Spinal cord (tissue), 10 donors: Measurements from ENCODE around the gene FRMD4A. TPM values are rescaled to one million over a fixed set of nuclear protein-coding genes. Genes with fewer than 3 reads are reported as not detected.

ENCODE experiments used
- DNase-seq, 6 donors: peaks; one replicate each; pipeline versions ENCODE4 v3.0.0 to v3.0.0-alpha.2; 2013 to 2015; ENCODE audit warnings: low spot score in 6 of 6, low read depth in 4 of 6
- H3K27ac ChIP-seq: one replicate; pipeline ENCODE4 v1.5.1; 2013; ENCODE audit warnings: low read depth, low read length, control low read depth
- H3K27me3 ChIP-seq: one replicate; pipeline ENCODE4 v1.6.1; 2013; ENCODE audit warnings: low read length; ENCODE audit not compliant: control insufficient read depth, insufficient read depth
- H3K36me3 ChIP-seq: one replicate; pipeline ENCODE4 v1.6.1; 2013; ENCODE audit warnings: low read length; ENCODE audit not compliant: control insufficient read depth, insufficient read depth
- H3K4me1 ChIP-seq: one replicate; pipeline ENCODE4 v1.6.1; 2013; ENCODE audit warnings: low read length; ENCODE audit not compliant: control insufficient read depth, insufficient read depth
- H3K4me3 ChIP-seq: one replicate; pipeline ENCODE4 v1.5.1; 2013; ENCODE audit warnings: low read depth, low read length, control low read depth
- H3K9me3 ChIP-seq: one replicate; pipeline ENCODE4 v1.6.1; 2013; ENCODE audit warnings: low read length; ENCODE audit not compliant: control insufficient read depth, insufficient read depth
- whole genome bisulfite sequencing: methylation state at CpG from one replicate; pipeline ENCODE4 v1.1.5; 2013; ENCODE audit warnings: missing lambda C conversion rate; ENCODE audit not compliant: insufficient coverage; 5-methylcytosine and 5-hydroxymethylcytosine counted together
- polyA plus RNA-seq, 2 donors: library from polyadenylated mRNA; unstranded; fragments of 120-200 nt; gene quantifications; one replicate each; pipeline ENCODE4 v1.2.1, GENCODE V29; 2013; ENCODE audit not compliant: insufficient read length in 2 of 2
- total RNA-seq, 2 donors: library from RNA; depleted of rRNA in 1 of 2; stranded (reverse); fragments of 120-200 nt in 1 of 2; fragments of >200 nt in 1 of 2; gene quantifications; one replicate each; pipeline versions ENCODE4 v1.2.3 to v1.2.4, GENCODE V29; 2013 to 2014
- donor health status: healthy.

FRMD4A gene
- total and polyA plus RNA-seq, 4 donors: 75.4 to 97.8 (median 91.8) TPM

DNA sequence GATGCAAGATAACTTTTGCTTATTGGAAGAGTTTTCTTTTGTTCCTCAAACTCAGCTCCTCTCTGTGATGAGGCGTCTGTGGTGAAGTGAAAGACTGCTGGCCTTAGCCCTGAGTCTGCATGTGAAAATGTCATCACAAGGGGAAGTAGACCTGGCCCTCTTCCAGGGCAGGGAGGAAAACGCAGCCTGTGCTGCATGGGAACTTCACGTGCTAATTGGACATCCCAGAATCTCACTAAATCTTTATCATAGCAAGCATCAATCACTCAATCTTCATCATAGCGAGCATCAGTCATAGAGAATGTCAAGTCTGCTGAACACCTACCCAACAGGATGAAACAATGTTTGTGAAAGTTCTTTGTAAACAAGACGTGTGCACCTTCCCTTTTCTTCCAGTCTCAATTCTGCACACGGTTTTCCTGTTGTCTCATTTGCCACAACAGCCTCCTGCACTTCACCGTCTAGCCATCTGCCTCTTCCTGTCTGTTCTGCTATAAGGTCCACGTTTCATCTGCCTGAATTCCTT lies 314.6 kb downstream of the FRMD4A start:
- WGBS: 47% methylated on average over 5 of the region's 8 CpGs
- no peak overlapping the region for H3K27ac ChIP-seq

DNA sequence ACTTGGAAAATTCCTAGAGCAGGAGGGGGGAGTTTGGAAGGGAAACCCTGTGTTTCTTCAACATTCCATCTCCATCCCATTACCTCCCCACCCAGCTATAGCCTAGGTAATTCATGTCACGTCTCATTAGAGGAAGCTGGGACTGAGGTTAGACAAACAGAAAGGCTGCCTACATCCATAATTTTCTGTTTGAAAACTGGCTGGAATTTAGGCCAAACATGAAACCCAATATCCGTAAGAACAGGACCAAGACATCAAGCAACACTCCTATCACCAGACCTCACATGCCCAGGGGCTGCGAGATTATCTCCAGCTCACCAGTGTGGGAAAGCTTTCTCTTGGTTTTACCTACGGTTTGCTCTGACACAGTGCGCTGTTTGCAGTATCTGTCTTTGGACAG lies 316.3 kb downstream of the FRMD4A start:
- WGBS: 96% methylated on average over 2 of the region's 5 CpGs
- Histone ChIP-seq H3K9me3 (no peaks in the 10 kb centered on the region), H3K27me3 (no peaks in the 10 kb centered on the region), H3K27ac (no peak overlapping the region), H3K4me3 (no peak overlapping the region), H3K4me1 (peaks cover 16% of the 10 kb centered on the region), H3K36me3 (no peaks in the 10 kb centered on the region)
- DNase-seq: no peak

More for the DNA sequence above, 314.6 kb downstream of the FRMD4A start:
- peaks cover 16% of the 10 kb centered on the region for H3K4me1 ChIP-seq
- no peaks in the 10 kb centered on the region for H3K9me3 ChIP-seq
- H3K27me3 ChIP-seq: no peaks in the 10 kb centered on the region
- H3K4me3 ChIP-seq: no peak overlapping the region
- DNase-seq: peak in 1 of 6 donors; percentile 61
- H3K36me3 ChIP-seq: no peaks in the 10 kb centered on the region

DNA sequence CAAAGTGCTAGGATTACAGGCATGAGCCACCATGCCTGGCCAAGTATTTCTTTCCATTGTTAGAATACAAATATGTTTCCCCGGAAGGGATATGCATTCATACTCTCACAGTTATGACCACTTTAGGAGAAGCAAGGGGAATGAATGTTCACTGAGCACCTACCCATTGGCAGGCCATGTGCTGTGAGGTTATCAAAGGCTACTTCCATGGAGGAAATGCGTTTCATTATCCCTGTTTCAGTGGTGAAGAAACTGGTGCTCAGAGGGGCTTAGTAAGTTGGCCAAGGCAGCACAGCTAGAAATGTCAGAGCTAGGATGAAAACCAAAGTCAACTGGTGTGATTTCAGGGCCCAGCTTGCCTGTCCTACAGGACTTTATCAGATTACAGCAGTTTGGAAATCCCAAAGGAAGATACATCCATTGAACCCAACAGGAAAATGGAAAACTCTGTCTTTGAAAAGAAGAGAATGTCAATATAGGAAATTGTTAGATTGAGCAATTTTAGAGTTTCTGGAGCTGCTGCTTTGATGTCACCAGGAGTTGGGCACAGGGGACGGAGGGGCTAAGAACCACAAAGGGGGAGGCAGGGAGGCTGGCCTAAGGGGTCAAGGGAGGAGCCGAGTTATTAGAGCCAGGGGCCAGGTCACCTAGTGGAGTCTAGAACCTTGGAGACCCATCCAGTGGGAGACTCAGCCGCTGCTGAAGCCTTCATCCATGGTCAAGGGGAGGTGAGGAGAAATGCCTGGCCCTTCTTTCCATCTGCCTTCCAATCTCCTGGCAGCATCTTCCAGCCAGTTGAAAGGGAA lies 319.8 kb downstream of the FRMD4A start:
- Histone ChIP-seq H3K27ac (peak overlapping the region; percentile 84), H3K4me1 (peaks cover 22% of the 10 kb centered on the region), H3K36me3 (no peaks in the 10 kb centered on the region), H3K27me3 (no peaks in the 10 kb centered on the region), H3K9me3 (no peaks in the 10 kb centered on the region), H3K4me3 (no peak overlapping the region)
- WGBS: 97% methylated on average over 4 of the region's 5 CpGs
- no peak for DNase-seq

DNA sequence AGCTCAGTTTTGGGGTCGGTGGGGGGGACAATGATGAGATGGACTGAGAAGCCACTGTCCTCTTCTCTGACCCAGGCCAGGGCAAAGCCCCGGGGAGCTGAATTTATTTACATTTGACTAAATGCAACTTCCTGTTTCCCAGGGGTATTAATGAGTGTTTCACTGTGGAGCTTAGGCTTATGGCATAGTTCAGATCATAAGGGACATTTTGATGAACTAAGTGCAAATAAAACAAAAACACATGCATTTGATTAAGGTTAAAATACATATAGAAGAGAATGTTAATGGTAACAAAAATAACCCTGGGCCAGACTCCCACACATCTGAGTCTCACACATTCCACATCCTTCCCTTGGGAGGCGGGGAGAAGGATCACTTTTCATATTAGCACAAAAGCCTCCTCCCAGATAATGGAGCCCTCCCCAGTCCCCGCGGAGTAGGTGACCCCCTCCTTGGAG lies 320.6 kb downstream of the FRMD4A start:
- H3K36me3 ChIP-seq: no peaks in the 10 kb centered on the region
- H3K4me1 ChIP-seq: peaks cover 22% of the 10 kb centered on the region
- H3K9me3 ChIP-seq: no peaks in the 10 kb centered on the region
- H3K27ac ChIP-seq: peak overlapping the region; percentile 84
- WGBS: 0% methylated on average over 1 of the region's 5 CpGs
- DNase-seq: peak in 1 of 6 donors; percentile 63
- peak overlapping the region; percentile 26 for H3K4me3 ChIP-seq
- no peaks in the 10 kb centered on the region for H3K27me3 ChIP-seq

DNA sequence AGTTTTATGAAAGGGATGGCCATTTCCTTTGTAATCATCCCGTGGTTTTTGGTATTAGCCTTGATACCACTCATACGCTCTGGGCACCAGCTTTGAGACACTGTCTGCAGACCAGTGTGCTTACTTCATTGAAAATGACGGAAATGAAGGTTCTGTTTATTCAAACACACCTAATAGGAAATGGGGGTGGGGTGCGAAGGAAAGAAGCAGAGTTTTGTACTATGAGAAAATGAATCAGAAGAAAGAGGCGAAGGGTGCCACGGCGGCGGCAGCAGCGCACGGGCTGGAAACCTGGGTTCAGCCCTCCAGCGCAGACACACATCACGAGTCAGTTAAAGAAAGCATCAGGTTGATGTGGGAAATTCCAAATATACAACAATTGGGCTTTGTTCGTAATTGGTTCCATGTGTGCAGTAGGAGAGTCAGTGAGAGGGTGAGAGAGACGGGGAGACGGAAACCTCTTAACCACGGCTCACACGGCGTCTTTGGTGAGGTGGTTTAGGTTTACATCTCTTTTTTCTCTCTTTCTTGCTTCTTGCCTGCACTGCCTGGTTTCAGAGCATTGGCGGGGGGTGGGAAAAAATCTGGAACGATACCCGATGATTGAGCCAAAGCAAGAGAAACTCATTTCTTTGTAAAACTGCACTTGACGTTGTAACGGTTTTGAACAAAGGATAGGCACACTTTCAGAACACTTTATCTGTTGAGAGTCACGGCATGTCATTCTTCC lies 321.2 kb downstream of the FRMD4A start:
- peak in 2 of 6 donors; percentile 60 to 68 for DNase-seq
- peak overlapping the region; percentile 84 for H3K27ac ChIP-seq
- H3K9me3 ChIP-seq: no peaks in the 10 kb centered on the region
- no peaks in the 10 kb centered on the region for H3K36me3 ChIP-seq
- peak overlapping the region; percentile 26 for H3K4me3 ChIP-seq
- H3K4me1 ChIP-seq: peaks cover 22% of the 10 kb centered on the region
- 18% methylated on average over 11 of the region's 24 CpGs for WGBS
- H3K27me3 ChIP-seq: no peaks in the 10 kb centered on the region

DNA sequence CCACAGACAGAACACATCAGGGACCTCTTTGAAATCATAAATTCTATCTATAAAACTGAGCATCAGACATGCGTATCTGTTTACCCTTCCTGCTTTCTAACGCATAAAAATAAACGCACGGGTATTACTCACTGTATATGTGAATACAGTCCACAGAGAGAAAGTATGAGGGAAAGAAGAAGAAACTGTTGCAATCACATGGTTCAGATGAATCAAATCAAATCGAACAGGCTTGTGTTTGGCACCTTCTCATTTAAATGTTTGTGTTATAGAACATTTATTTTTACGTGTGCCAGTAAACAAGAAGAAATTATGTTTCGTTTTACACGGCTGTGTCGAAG lies 322.0 kb downstream of the FRMD4A start:
- DNase-seq: no peak
- Histone ChIP-seq H3K4me3 (peak overlapping the region; percentile 49), H3K9me3 (no peaks in the 10 kb centered on the region), H3K36me3 (no peaks in the 10 kb centered on the region), H3K27me3 (no peaks in the 10 kb centered on the region), H3K27ac (peak overlapping the region; percentile 84), H3K4me1 (peaks cover 22% of the 10 kb centered on the region)
- WGBS: 100% methylated on average over 1 of the region's 9 CpGs

DNA sequence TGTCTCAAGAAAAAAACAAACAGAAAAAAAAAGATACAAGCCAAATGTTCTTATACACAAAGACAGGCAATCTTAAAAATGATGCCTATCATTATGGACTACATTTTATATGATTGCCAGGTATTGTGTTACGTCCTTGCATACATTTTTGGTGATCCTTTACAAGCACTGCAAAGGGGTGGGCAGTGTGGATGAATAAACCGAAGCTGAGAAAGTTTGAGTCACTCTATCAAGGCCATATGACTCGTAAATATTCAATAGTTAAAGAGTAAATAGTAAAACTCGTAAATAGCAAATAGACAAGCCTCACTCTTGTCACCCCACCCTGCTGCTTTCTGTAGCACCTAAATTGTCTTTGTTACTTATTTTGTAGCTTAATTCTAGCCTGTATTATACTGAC lies 326.2 kb downstream of the FRMD4A start:
- Histone ChIP-seq H3K27ac (no peak overlapping the region), H3K9me3 (no peaks in the 10 kb centered on the region), H3K36me3 (peaks cover 5% of the 10 kb centered on the region), H3K4me1 (peaks cover 14% of the 10 kb centered on the region), H3K4me3 (no peak overlapping the region), H3K27me3 (no peaks in the 10 kb centered on the region)
- WGBS: 80% methylated on average over 1 of the region's 4 CpGs
- no peak for DNase-seq

DNA sequence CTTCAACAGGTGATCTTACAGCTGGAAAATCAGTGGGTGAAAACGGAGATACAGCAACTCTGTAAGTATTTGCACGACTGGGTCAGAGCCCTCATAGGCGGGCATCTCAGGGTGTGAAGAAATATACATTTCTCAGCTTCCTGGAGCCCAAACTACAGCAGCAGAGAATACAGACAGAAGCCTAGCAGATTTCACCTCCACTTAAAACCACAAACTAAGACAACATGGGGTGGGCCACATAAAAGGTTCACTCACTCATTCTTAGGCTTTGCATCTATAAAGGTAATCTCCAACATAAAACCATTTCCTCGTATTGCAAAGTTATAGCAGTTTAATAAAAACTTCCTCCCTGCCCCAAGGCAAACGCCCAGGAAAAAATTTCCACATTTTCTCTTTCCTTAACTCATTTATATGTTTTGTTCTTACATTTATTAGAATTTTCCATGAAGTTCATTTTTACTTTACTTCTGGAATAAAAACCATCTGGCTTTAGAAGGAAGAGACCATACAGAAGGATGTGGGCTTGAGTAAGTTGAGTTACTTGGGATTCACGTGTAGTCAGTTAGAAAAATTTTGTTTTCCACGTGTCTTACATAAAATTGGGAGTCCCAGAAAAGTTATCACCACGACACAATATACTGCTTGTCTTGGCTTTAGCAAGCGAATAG lies 327.1 kb downstream of the FRMD4A start:
- DNase-seq: no peak
- H3K36me3 ChIP-seq: peaks cover 5% of the 10 kb centered on the region
- no peaks in the 10 kb centered on the region for H3K27me3 ChIP-seq
- no peak overlapping the region for H3K27ac ChIP-seq
- no peaks in the 10 kb centered on the region for H3K9me3 ChIP-seq
- no peak overlapping the region for H3K4me3 ChIP-seq
- 100% methylated on average over 1 of the region's 9 CpGs for WGBS
- peaks cover 10% of the 10 kb centered on the region for H3K4me1 ChIP-seq

DNA sequence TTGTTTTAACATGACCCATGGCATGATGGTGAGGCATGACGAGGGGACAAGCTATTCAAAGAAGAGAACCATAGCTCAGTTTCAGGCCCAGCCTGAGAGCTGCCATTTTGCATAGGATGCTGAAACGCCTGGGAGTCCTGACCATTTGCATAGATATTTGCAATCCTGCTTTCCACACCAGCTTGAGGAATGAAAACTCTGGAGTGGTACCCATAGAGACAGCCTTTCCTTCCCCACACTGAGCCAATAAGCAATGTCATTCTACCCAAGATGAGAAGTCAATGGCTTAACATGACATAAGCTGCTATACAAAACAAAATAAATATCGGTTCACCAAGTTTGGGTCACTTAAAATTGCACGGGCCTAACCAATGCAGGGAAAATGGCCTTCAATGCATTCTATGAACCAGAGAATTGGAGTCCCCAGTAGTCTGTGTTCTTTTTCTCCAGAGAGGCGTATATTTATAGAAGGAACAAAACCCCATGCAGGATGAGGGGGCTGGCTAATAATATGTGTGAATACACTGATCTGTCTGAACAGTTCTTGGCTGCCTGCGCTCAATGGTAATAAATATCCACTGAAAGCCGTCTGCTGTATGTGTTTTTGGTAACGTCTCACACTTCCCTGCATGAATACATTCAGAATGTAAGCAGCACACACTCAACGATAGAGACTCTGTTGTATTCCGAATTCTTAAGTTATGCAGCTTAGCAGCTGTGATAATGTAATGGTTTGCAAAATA lies 329.3 kb downstream of the FRMD4A start:
- H3K4me1 ChIP-seq: peaks cover 7% of the 10 kb centered on the region
- WGBS: 38% methylated on average over 5 of the region's 10 CpGs
- H3K9me3 ChIP-seq: no peaks in the 10 kb centered on the region
- DNase-seq: peak in 2 of 6 donors; percentile 82 to 92
- H3K27ac ChIP-seq: peak overlapping the region; percentile 53
- no peaks in the 10 kb centered on the region for H3K27me3 ChIP-seq
- no peak overlapping the region for H3K4me3 ChIP-seq
- peaks cover 5% of the 10 kb centered on the region for H3K36me3 ChIP-seq
